HEK293 (cell line): Measurements from ENCODE around the gene RIC8A.
A peak's percentile ranks its signal among the peaks of the same experiment; 100 is the strongest.

Source experiments
- CTCF ChIA-PET: fragments of 350-600 bp; formaldehyde crosslinking; extraction: SDS; loops from one replicate; lab custom pipeline; 2021; ENCODE audit warnings: antibody characterized with exemption; lab: Yijun Ruan, JAX
- POLR2A ChIA-PET: fragments of 300-600 bp; formaldehyde crosslinking; extraction: SDS; loops from one replicate; lab custom pipeline; 2020; ENCODE audit warnings: antibody characterized with exemption, inconsistent platforms; lab: Yijun Ruan, JAX
- H3K27ac ChIP-seq: fragments of 200-500 bp; sonication (Bioruptor generic); 2 replicates; pipeline ENCODE4 v1.5.1; 2014; ENCODE audit warnings: low read depth, low read length, control low read depth, inconsistent platforms; ENCODE audit errors: extremely low read depth
- H3K36me3 ChIP-seq, 2 experiments: fragments of 200-500 bp in 1 of 2; sonication (Bioruptor generic) in 1 of 2; 1 replicate in 1 of 2; 2 replicates in 1 of 2; pipeline ENCODE4 v1.5.1; 2014 to 2017; ENCODE audit warnings: inconsistent platforms in 2 of 2, low read length in 2 of 2; ENCODE audit not compliant: control insufficient read depth in 2 of 2, insufficient read depth in 1 of 2
- H3K4me1 ChIP-seq: fragments of 200-500 bp; sonication (Bioruptor generic); 2 replicates; pipeline ENCODE4 v1.5.1; 2014; ENCODE audit warnings: mild to moderate bottlenecking, low read length, inconsistent platforms; ENCODE audit not compliant: control insufficient read depth, insufficient read depth
- H3K4me3 ChIP-seq: 2 replicates; pipeline ENCODE4 v1.5.1; 2011; ENCODE audit warnings: low read depth, mild to moderate bottlenecking, control low read depth, low read length, moderate library complexity
- H3K9me3 ChIP-seq: fragments of 200-500 bp; sonication (Bioruptor generic); 2 replicates; pipeline ENCODE4 v1.5.1; 2014; ENCODE audit warnings: low read depth, low read length, inconsistent platforms; ENCODE audit not compliant: control insufficient read depth, insufficient read depth
- GLI4 ChIP-seq: fragments of 450-650 bp; formaldehyde crosslinking; IDR thresholded peaks from 2 replicates; pipeline ENCODE4 v1.5.1; 2016; ENCODE audit warnings: missing biosample characterization, missing genetic modification characterization
- KLF8 ChIP-seq: fragments of 450-650 bp; formaldehyde crosslinking; IDR thresholded peaks from 2 replicates; pipeline ENCODE4 v1.5.1; 2016; ENCODE audit warnings: missing biosample characterization, missing genetic modification characterization
- KLF9 ChIP-seq: fragments of 450-650 bp; formaldehyde crosslinking; IDR thresholded peaks from 2 replicates; pipeline ENCODE4 v1.5.1; 2016; ENCODE audit warnings: missing biosample characterization, missing genetic modification characterization, low read depth
- ZBTB48 ChIP-seq: fragments of 450-650 bp; formaldehyde crosslinking; IDR thresholded peaks from 2 replicates; pipeline ENCODE4 v1.5.1; 2016; ENCODE audit warnings: missing biosample characterization, missing genetic modification characterization
- ZBTB7A ChIP-seq: fragments of 450-650 bp; formaldehyde crosslinking; IDR thresholded peaks from 2 replicates; pipeline ENCODE4 v1.5.1; 2016; ENCODE audit warnings: low read depth, missing biosample characterization, missing genetic modification characterization
- ZBTB8A ChIP-seq: fragments of 450-650 bp; formaldehyde crosslinking; IDR thresholded peaks from 2 replicates; pipeline ENCODE4 v1.5.1; 2016; ENCODE audit warnings: missing biosample characterization, missing genetic modification characterization
- ZEB2 ChIP-seq: fragments of 450-650 bp; formaldehyde crosslinking; IDR thresholded peaks from 2 replicates; pipeline ENCODE4 v1.5.1; 2016; ENCODE audit warnings: missing biosample characterization, missing genetic modification characterization
- ZNF341 ChIP-seq: fragments of 450-650 bp; formaldehyde crosslinking; IDR thresholded peaks from 2 replicates; pipeline ENCODE4; 2016; ENCODE audit warnings: low read depth, missing biosample characterization, missing genetic modification characterization
- ZNF561 ChIP-seq: fragments of 450-650 bp; IDR thresholded peaks from 2 replicates; pipeline ENCODE4 v1.5.1; 2018; ENCODE audit warnings: missing biosample characterization, missing genetic modification characterization, borderline replicate concordance
- ZNF600 ChIP-seq: fragments of 450-650 bp; formaldehyde crosslinking; IDR thresholded peaks from 2 replicates; pipeline ENCODE4 v1.5.1; 2016; ENCODE audit warnings: missing biosample characterization, missing genetic modification characterization
- ZSCAN30 ChIP-seq: fragments of 450-650 bp; IDR thresholded peaks from 2 replicates; pipeline ENCODE4 v1.5.1; 2018; ENCODE audit warnings: missing biosample characterization, mild to moderate bottlenecking, missing genetic modification characterization, moderate library complexity
- TF ChIP-seq, protein P1 (sequence below): fragments of 450-650 bp; formaldehyde crosslinking; IDR thresholded peaks from 2 replicates; pipeline ENCODE4 v1.5.1; 2016; ENCODE audit warnings: missing biosample characterization, missing genetic modification characterization
- TF ChIP-seq, protein P2 (sequence below): fragments of 450-650 bp; formaldehyde crosslinking; IDR thresholded peaks from 2 replicates; pipeline ENCODE4 v1.5.1; 2016; ENCODE audit warnings: missing biosample characterization, missing genetic modification characterization
- TF ChIP-seq, protein P3 (sequence below): fragments of 450-650 bp; formaldehyde crosslinking; IDR thresholded peaks from 2 replicates; pipeline ENCODE4 v1.5.1; 2016; ENCODE audit warnings: missing biosample characterization, missing genetic modification characterization
- TF ChIP-seq, protein P4 (sequence below): fragments of 450-650 bp; formaldehyde crosslinking; optimal IDR thresholded peaks from 2 replicates; pipeline ENCODE3; 2016; ENCODE audit warnings: missing biosample characterization, mild to moderate bottlenecking, missing genetic modification characterization
- TF ChIP-seq, protein P5 (sequence below): fragments of 450-650 bp; formaldehyde crosslinking; IDR thresholded peaks from 2 replicates; pipeline ENCODE4 v1.5.1; 2016; ENCODE audit warnings: missing biosample characterization, missing genetic modification characterization
- TF ChIP-seq, protein P6 (sequence below): fragments of 450-650 bp; formaldehyde crosslinking; IDR thresholded peaks from 2 replicates; pipeline ENCODE4 v1.5.1; 2016; ENCODE audit warnings: missing biosample characterization, missing genetic modification characterization

Gene RIC8A

DNA sequence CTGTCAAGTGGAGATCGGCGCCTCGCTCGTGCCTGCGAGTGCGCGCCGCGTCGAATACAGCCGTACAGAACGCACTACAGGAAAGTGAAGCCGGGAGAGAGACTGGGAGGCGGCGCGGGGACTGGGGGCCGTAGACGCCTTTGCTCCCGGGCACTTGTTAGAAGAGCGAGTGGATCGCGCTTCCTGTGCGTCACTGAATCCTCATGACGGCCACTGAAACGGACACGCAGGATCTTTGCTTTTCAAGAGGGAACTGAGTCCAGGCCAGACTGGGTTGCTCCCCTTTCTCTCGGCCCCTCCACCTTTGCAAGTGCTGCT, 314 bp downstream of the RIC8A start:
- POLR2A ChIA-PET: interaction anchor here (0.7 to 2.5 kb wide), 23 partner anchors 9 to 612 kb away, joined by 3 to 22 read pairs (median 5); partner anchors contain the start of genes PHRF1, PSMD13, RNH1 and TALDO1
- Histone ChIP-seq H3K4me1 (no peaks in the 10 kb centered on the region), H3K36me3 (peaks cover 0 to 67% of the 10 kb centered on the region in 2 experiments; a peak in 1 of 3 replicates)

DNA sequence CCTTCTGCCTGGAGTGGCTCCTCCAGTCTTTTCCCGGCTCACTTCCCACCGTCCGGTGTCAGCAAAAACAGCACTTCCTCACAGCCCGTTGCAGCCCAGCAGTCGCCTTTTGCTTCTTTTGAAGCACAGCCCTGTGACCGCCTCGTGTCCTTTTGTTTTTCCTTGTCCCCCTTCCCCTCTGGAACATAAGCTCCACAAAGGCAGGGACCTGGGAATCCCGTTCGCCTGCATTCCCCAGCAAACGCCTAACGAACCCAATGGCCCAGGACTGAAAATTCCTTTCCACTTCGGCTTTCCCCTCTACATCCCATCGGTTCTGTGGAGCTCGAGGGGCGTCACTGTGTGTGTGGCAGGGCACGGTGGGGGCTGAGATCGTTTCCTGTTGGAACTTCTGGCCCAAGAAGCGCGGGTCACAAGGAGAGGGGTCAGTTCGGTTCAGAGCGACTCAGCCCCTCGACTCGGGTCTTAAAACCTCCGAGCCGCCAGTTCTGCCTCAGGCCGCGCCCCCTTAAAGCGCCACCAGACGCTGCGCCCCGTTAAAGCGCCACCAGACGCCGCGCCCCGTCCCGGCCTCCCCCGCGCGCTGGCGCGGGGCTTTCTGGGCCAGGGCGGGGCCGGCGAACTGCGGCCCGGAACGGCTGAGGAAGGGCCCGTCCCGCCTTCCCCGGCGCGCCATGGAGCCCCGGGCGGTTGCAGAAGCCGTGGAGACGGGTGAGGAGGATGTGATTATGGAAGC, 841 bp downstream of the RIC8A start:
- ChIA-PET CTCF (interaction anchor here (1.3 to 1.9 kb wide), 2 partner anchors 21 to 42 kb away, joined by 4 to 7 read pairs; no protein-coding TSS in a partner anchor), POLR2A (interaction anchor here (0.6 to 2.5 kb wide), 8 partner anchors 8 to 321 kb away, joined by 3 to 22 read pairs (median 4); no protein-coding TSS in a partner anchor)
- peak overlapping the region; percentile 59 for H3K27ac ChIP-seq
- H3K4me3 ChIP-seq: peak overlapping the region; percentile 83
- peaks cover 0 to 70% of the 10 kb centered on the region in 2 experiments; a peak in 1 of 3 replicates for H3K36me3 ChIP-seq
- no peaks in the 10 kb centered on the region for H3K9me3 ChIP-seq
- H3K4me1 ChIP-seq: no peaks in the 10 kb centered on the region
- TF ChIP-seq GLI4 (tag by site-specific recombination): no peak
- TF ChIP-seq ZBTB8A (tag by site-specific recombination): peak; percentile 72
- TF ChIP-seq, protein P1, sequence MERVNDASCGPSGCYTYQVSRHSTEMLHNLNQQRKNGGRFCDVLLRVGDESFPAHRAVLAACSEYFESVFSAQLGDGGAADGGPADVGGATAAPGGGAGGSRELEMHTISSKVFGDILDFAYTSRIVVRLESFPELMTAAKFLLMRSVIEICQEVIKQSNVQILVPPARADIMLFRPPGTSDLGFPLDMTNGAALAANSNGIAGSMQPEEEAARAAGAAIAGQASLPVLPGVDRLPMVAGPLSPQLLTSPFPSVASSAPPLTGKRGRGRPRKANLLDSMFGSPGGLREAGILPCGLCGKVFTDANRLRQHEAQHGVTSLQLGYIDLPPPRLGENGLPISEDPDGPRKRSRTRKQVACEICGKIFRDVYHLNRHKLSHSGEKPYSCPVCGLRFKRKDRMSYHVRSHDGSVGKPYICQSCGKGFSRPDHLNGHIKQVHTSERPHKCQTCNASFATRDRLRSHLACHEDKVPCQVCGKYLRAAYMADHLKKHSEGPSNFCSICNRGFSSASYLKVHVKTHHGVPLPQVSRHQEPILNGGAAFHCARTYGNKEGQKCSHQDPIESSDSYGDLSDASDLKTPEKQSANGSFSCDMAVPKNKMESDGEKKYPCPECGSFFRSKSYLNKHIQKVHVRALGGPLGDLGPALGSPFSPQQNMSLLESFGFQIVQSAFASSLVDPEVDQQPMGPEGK (tag by site-specific recombination): 0 out of 2 replicates have a peak, but pooled peaks have one; percentile 39
- peak; percentile 49; the same call in 1 of the 2 replicates for TF ChIP-seq ZSCAN30
- 0 out of 2 replicates have a peak, but pooled peaks have one; percentile 54 for TF ChIP-seq ZNF561
- TF ChIP-seq KLF8 (tag by site-specific recombination): peak; percentile 52; the same call in 1 of the 2 replicates
- TF ChIP-seq, protein P2, sequence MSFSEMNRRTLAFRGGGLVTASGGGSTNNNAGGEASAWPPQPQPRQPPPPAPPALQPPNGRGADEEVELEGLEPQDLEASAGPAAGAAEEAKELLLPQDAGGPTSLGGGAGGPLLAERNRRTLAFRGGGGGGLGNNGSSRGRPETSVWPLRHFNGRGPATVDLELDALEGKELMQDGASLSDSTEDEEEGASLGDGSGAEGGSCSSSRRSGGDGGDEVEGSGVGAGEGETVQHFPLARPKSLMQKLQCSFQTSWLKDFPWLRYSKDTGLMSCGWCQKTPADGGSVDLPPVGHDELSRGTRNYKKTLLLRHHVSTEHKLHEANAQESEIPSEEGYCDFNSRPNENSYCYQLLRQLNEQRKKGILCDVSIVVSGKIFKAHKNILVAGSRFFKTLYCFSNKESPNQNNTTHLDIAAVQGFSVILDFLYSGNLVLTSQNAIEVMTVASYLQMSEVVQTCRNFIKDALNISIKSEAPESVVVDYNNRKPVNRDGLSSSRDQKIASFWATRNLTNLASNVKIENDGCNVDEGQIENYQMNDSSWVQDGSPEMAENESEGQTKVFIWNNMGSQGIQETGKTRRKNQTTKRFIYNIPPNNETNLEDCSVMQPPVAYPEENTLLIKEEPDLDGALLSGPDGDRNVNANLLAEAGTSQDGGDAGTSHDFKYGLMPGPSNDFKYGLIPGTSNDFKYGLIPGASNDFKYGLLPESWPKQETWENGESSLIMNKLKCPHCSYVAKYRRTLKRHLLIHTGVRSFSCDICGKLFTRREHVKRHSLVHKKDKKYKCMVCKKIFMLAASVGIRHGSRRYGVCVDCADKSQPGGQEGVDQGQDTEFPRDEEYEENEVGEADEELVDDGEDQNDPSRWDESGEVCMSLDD: 0 out of 2 replicates have a peak, but pooled peaks have one; percentile 19
- peak; percentile 25; the same call in 1 of the 2 replicates for TF ChIP-seq ZBTB7A (tag by site-specific recombination)
- TF ChIP-seq KLF9: peak; percentile 66; the same call in 1 of the 2 replicates

More for the DNA sequence above, 314 bp downstream of the RIC8A start:
- no peaks in the 10 kb centered on the region for H3K9me3 ChIP-seq
- peak overlapping the region; percentile 59 for H3K27ac ChIP-seq
- TF ChIP-seq, protein P3, sequence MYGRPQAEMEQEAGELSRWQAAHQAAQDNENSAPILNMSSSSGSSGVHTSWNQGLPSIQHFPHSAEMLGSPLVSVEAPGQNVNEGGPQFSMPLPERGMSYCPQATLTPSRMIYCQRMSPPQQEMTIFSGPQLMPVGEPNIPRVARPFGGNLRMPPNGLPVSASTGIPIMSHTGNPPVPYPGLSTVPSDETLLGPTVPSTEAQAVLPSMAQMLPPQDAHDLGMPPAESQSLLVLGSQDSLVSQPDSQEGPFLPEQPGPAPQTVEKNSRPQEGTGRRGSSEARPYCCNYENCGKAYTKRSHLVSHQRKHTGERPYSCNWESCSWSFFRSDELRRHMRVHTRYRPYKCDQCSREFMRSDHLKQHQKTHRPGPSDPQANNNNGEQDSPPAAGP (tag by site-specific recombination): 0 out of 2 replicates have a peak, but pooled peaks have one; percentile 21
- TF ChIP-seq, protein P4, sequence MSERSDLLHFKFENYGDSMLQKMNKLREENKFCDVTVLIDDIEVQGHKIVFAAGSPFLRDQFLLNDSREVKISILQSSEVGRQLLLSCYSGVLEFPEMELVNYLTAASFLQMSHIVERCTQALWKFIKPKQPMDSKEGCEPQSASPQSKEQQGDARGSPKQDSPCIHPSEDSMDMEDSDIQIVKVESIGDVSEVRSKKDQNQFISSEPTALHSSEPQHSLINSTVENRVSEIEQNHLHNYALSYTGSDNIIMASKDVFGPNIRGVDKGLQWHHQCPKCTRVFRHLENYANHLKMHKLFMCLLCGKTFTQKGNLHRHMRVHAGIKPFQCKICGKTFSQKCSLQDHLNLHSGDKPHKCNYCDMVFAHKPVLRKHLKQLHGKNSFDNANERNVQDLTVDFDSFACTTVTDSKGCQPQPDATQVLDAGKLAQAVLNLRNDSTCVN (tag by site-specific recombination): peak; percentile 63
- TF ChIP-seq, protein P5, sequence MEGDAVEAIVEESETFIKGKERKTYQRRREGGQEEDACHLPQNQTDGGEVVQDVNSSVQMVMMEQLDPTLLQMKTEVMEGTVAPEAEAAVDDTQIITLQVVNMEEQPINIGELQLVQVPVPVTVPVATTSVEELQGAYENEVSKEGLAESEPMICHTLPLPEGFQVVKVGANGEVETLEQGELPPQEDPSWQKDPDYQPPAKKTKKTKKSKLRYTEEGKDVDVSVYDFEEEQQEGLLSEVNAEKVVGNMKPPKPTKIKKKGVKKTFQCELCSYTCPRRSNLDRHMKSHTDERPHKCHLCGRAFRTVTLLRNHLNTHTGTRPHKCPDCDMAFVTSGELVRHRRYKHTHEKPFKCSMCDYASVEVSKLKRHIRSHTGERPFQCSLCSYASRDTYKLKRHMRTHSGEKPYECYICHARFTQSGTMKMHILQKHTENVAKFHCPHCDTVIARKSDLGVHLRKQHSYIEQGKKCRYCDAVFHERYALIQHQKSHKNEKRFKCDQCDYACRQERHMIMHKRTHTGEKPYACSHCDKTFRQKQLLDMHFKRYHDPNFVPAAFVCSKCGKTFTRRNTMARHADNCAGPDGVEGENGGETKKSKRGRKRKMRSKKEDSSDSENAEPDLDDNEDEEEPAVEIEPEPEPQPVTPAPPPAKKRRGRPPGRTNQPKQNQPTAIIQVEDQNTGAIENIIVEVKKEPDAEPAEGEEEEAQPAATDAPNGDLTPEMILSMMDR (tag by site-specific recombination): no peak
- TF ChIP-seq ZNF341: 0 out of 2 replicates have a peak, but pooled peaks have one; percentile 37
- TF ChIP-seq ZBTB48 (tag by site-specific recombination): no peak
- 0 out of 2 replicates have a peak, but pooled peaks have one; percentile 12 for TF ChIP-seq ZNF600 (tag by site-specific recombination)
- TF ChIP-seq, protein P6, sequence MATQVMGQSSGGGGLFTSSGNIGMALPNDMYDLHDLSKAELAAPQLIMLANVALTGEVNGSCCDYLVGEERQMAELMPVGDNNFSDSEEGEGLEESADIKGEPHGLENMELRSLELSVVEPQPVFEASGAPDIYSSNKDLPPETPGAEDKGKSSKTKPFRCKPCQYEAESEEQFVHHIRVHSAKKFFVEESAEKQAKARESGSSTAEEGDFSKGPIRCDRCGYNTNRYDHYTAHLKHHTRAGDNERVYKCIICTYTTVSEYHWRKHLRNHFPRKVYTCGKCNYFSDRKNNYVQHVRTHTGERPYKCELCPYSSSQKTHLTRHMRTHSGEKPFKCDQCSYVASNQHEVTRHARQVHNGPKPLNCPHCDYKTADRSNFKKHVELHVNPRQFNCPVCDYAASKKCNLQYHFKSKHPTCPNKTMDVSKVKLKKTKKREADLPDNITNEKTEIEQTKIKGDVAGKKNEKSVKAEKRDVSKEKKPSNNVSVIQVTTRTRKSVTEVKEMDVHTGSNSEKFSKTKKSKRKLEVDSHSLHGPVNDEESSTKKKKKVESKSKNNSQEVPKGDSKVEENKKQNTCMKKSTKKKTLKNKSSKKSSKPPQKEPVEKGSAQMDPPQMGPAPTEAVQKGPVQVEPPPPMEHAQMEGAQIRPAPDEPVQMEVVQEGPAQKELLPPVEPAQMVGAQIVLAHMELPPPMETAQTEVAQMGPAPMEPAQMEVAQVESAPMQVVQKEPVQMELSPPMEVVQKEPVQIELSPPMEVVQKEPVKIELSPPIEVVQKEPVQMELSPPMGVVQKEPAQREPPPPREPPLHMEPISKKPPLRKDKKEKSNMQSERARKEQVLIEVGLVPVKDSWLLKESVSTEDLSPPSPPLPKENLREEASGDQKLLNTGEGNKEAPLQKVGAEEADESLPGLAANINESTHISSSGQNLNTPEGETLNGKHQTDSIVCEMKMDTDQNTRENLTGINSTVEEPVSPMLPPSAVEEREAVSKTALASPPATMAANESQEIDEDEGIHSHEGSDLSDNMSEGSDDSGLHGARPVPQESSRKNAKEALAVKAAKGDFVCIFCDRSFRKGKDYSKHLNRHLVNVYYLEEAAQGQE: no peak
- 0 out of 2 replicates have a peak, but pooled peaks have one; percentile 0 for TF ChIP-seq ZEB2 (tag by site-specific recombination)
- peak overlapping the region; percentile 83 for H3K4me3 ChIP-seq
- CTCF ChIA-PET: interaction anchor here (1.9 kb wide), 1 partner anchor 43 kb away, joined by 7 read pairs; no protein-coding TSS in a partner anchor
